ENCODE results near the gene ADCK2.

The ADCK2 gene

DNA sequence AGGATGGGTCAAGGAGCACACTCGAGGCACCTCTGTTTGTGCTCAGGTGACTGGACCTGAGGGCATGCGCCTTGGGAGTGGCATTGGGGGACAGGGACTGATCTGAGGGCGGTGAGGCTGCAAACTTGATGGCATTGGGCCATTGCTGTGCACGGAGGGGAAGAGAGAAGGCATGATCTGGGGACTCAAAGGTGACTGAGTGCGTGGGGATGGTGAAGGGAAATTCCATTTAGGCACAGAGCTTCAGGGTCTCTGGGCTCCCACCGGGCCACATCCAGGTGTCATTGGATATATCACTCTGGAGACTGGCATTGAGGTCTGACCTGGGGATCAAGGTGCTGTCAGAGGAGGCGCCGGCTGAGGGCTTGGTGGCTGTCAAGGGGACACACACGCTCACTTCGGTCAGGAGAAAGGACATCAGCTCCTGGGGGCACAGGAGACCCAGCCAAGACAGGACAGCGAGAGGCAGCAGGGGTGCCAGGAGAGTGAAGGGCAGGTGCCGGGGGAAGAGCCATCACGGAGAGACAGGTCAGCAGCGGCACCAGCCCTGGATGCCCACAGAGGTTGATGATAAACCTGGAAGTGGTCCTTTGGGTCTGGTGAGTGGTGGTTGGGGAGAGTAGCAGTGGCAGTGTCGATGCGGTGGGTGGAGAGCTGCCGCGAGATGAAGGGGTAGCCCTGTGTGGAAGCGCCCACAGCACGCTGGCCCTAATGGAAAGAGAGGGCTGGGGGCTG lies 5.5 kb downstream of the ADCK2 start:
- TF ChIP-seq EZH2 (IDR thresholded peaks at IDR 0.05; ENCODE audit: borderline replicate concordance, low read length), result no peak
- TF ChIP-seq, protein P1, sequence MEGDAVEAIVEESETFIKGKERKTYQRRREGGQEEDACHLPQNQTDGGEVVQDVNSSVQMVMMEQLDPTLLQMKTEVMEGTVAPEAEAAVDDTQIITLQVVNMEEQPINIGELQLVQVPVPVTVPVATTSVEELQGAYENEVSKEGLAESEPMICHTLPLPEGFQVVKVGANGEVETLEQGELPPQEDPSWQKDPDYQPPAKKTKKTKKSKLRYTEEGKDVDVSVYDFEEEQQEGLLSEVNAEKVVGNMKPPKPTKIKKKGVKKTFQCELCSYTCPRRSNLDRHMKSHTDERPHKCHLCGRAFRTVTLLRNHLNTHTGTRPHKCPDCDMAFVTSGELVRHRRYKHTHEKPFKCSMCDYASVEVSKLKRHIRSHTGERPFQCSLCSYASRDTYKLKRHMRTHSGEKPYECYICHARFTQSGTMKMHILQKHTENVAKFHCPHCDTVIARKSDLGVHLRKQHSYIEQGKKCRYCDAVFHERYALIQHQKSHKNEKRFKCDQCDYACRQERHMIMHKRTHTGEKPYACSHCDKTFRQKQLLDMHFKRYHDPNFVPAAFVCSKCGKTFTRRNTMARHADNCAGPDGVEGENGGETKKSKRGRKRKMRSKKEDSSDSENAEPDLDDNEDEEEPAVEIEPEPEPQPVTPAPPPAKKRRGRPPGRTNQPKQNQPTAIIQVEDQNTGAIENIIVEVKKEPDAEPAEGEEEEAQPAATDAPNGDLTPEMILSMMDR (IDR thresholded peaks at IDR 0.05; ENCODE audit: low read length), result no peak
- no peak overlapping the region for H3K9ac ChIP-seq (ENCODE audit: low read length)
- no peaks in the 10 kb centered on the region for H3K9me2 ChIP-seq (ENCODE audit: low read depth, low read length)
- H3K36me3 ChIP-seq (ENCODE audit: insufficient read depth, low read length), result peaks cover 46% of the 10 kb centered on the region
- H3K27ac ChIP-seq (ENCODE audit: low read depth, low read length, poor library complexity, severe bottlenecking), result no peak overlapping the region
- H3K79me2 ChIP-seq (ENCODE audit: insufficient read depth, low read length), result no peaks in the 10 kb centered on the region
- H2AFZ ChIP-seq (ENCODE audit: low read length), result no peak overlapping the region
- no peaks in the 10 kb centered on the region for H4K20me1 ChIP-seq (ENCODE audit: insufficient read depth, low read length)
- peaks cover 47% of the 10 kb centered on the region for H3K4me1 ChIP-seq (ENCODE audit: insufficient read depth, low read length, severe bottlenecking)
- H3K9me3 ChIP-seq (ENCODE audit: low read length), result no peaks in the 10 kb centered on the region
- H3K4me2 ChIP-seq (ENCODE audit: low read length), result no peak overlapping the region
- H3K4me3 ChIP-seq (ENCODE audit: low read depth, low read length, poor library complexity, severe bottlenecking), result no peak overlapping the region
- peaks cover 23% of the 10 kb centered on the region; the same call in 1 of the 2 replicates for H3F3A ChIP-seq (ENCODE audit: insufficient read depth, low read length)
- no peaks in the 10 kb centered on the region for H3K27me3 ChIP-seq (ENCODE audit: insufficient read depth, low read length)

DNA sequence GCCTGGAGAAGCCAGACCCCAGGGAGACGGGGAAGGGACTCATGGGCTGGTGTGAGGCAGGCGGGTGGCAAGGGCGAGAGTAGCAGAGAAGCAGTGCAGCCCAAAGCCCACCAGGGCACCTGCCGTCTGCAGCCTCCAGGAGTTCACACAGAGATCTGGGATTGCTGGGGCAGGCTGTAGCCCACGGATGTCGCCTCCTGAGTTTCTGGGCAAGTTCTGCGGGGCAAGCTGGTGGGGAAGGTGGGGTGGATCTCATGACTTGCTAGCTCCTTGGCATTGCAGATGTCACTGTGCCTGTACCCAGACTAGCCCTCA lies 6.0 kb downstream of the ADCK2 start:
- TF ChIP-seq, protein P1 (IDR thresholded peaks at IDR 0.05; ENCODE audit: low read length), result no peak
- no peak for TF ChIP-seq EZH2 (IDR thresholded peaks at IDR 0.05; ENCODE audit: borderline replicate concordance, low read length)
- Histone ChIP-seq H3K27ac (ENCODE audit: low read depth, low read length, poor library complexity, severe bottlenecking) (no peak overlapping the region), H3K4me2 (ENCODE audit: low read length) (no peak overlapping the region), H3K9me2 (ENCODE audit: low read depth, low read length) (no peaks in the 10 kb centered on the region), H3K27me3 (ENCODE audit: insufficient read depth, low read length) (no peaks in the 10 kb centered on the region), H3K4me1 (ENCODE audit: insufficient read depth, low read length, severe bottlenecking) (peaks cover 42% of the 10 kb centered on the region), H3K36me3 (ENCODE audit: insufficient read depth, low read length) (peaks cover 52% of the 10 kb centered on the region), H3K9me3 (ENCODE audit: low read length) (no peaks in the 10 kb centered on the region), H3K79me2 (ENCODE audit: insufficient read depth, low read length) (no peaks in the 10 kb centered on the region), H3K4me3 (ENCODE audit: low read depth, low read length, poor library complexity, severe bottlenecking) (no peak overlapping the region), H3F3A (ENCODE audit: insufficient read depth, low read length) (peaks cover 21% of the 10 kb centered on the region; the same call in 1 of the 2 replicates), H4K20me1 (ENCODE audit: insufficient read depth, low read length) (no peaks in the 10 kb centered on the region), H3K9ac (ENCODE audit: low read length) (no peak overlapping the region), H2AFZ (ENCODE audit: low read length) (no peak overlapping the region)

DNA sequence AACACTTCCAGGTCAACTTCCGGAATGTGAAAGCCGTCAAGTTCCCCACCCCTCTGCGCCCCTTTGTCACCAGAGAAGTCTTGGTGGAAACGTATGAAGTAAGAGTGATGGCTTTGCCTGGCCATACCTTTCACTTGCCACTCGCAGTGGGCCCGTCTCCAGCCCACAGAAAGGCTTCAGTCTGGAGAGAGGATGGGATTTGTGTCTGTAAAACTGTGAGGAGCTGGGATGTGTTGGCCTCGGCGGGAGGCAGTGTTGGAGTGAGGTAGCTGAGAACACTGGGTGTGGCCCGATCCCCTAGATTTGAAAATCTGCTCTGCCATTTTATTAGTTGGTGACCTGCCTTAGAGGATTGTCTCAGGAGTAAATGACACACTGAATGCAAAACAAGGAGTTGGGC lies 6.4 kb downstream of the ADCK2 start:
- Histone ChIP-seq H3K36me3 (ENCODE audit: insufficient read depth, low read length) (peaks cover 54% of the 10 kb centered on the region), H3K79me2 (ENCODE audit: insufficient read depth, low read length) (no peaks in the 10 kb centered on the region), H2AFZ (ENCODE audit: low read length) (no peak overlapping the region), H3K9me2 (ENCODE audit: low read depth, low read length) (no peaks in the 10 kb centered on the region), H3K9ac (ENCODE audit: low read length) (no peak overlapping the region), H3K4me2 (ENCODE audit: low read length) (no peak overlapping the region), H3K27ac (ENCODE audit: low read depth, low read length, poor library complexity, severe bottlenecking) (no peak overlapping the region), H3K9me3 (ENCODE audit: low read length) (no peaks in the 10 kb centered on the region), H3K27me3 (ENCODE audit: insufficient read depth, low read length) (no peaks in the 10 kb centered on the region), H3K4me3 (ENCODE audit: low read depth, low read length, poor library complexity, severe bottlenecking) (no peak overlapping the region), H3K4me1 (ENCODE audit: insufficient read depth, low read length, severe bottlenecking) (peaks cover 38% of the 10 kb centered on the region), H3F3A (ENCODE audit: insufficient read depth, low read length) (peaks cover 16% of the 10 kb centered on the region; the same call in 1 of the 2 replicates), H4K20me1 (ENCODE audit: insufficient read depth, low read length) (no peaks in the 10 kb centered on the region)
- TF ChIP-seq, protein P1 (IDR thresholded peaks at IDR 0.05; ENCODE audit: low read length), result no peak
- no peak for TF ChIP-seq EZH2 (IDR thresholded peaks at IDR 0.05; ENCODE audit: borderline replicate concordance, low read length)
